ENCODE measurements around the gene LSM14A. TPM values are rescaled to one million over a fixed set of nuclear protein-coding genes. Genes with fewer than 3 reads are reported as not detected.
"Not testable (repeated sequence)": the region's sequence is repeated elsewhere in the genome, so short reads cannot be mapped to it uniquely, and the experiment has no call there.

The LSM14A gene
- total RNA-seq, 1 donor from 2014 or later = 107 TPM

- no peaks in the 10 kb centered on the region for H3K27me3 ChIP-seq
- peaks cover 0 to 4% of the 10 kb centered on the region in 2 donors for H3K4me1 ChIP-seq
- no peaks in the 10 kb centered on the region for H3K9me3 ChIP-seq
- no peak overlapping the region for H3K4me3 ChIP-seq
- peaks cover 25 to 56% of the 10 kb centered on the region in 2 donors for H3K36me3 ChIP-seq
- TF ChIP-seq CTCF (IDR thresholded peaks at IDR 0.05) = no peak
- DNase-seq (ENCODE audit: low spot score in 2 of 2) = no peak
- no peak overlapping the region for H3K27ac ChIP-seq
- intact Hi-C loops (cut with DNase I) = no loop called here
Measured at GRCh38 chr19:34214040-34214439, 41.7 kb downstream of the LSM14A start.

GRCh38 chr19:34215006-34215665 is 42.8 kb downstream of the LSM14A start:
- H3K4me3 ChIP-seq = no peak overlapping the region
- no peak for DNase-seq (ENCODE audit: low spot score in 2 of 2)
- peaks cover 17 to 51% of the 10 kb centered on the region in 2 donors for H3K36me3 ChIP-seq
- no peak overlapping the region for H3K27ac ChIP-seq
- no peak for TF ChIP-seq CTCF (IDR thresholded peaks at IDR 0.05)
- peaks cover 0 to 4% of the 10 kb centered on the region in 2 donors for H3K4me1 ChIP-seq
- no peaks in the 10 kb centered on the region for H3K27me3 ChIP-seq
- intact Hi-C loops (cut with DNase I) = no loop called here
- H3K9me3 ChIP-seq = no peaks in the 10 kb centered on the region

- H3K27me3 ChIP-seq = no peaks in the 10 kb centered on the region
- H3K9me3 ChIP-seq = no peaks in the 10 kb centered on the region
- no peak overlapping the region for H3K27ac ChIP-seq
- H3K4me1 ChIP-seq = peaks cover 0 to 4% of the 10 kb centered on the region in 2 donors
- TF ChIP-seq CTCF (IDR thresholded peaks at IDR 0.05) = no peak
- no peak overlapping the region for H3K4me3 ChIP-seq
- peaks cover 13 to 50% of the 10 kb centered on the region in 2 donors for H3K36me3 ChIP-seq
- intact Hi-C loops (cut with DNase I) = no loop called here
- no peak for DNase-seq (ENCODE audit: low spot score in 2 of 2)
Measured at GRCh38 chr19:34215666-34216038, 43.3 kb downstream of the LSM14A start.

- H3K27me3 ChIP-seq; H3K9me3 ChIP-seq; H3K27ac ChIP-seq; DNase-seq (ENCODE audit: low spot score in 2 of 2); H3K4me3 ChIP-seq; intact Hi-C loops (cut with DNase I); H3K4me1 ChIP-seq: not testable (repeated sequence)
- peaks cover 20 to 54% of the 10 kb centered on the region in 2 donors for H3K36me3 ChIP-seq
Measured at GRCh38 chr19:34216745-34217219, 44.5 kb downstream of the LSM14A start.

GRCh38 chr19:34217952-34218817 is 45.9 kb downstream of the LSM14A start:
- H3K4me3 ChIP-seq = no peak overlapping the region
- H3K27ac ChIP-seq = peak overlapping the region; percentile 17 to 35
- no peaks in the 10 kb centered on the region for H3K27me3 ChIP-seq
- no peak for DNase-seq (ENCODE audit: low spot score in 2 of 2)
- TF ChIP-seq CTCF (IDR thresholded peaks at IDR 0.05) = no peak
- peaks cover 0 to 4% of the 10 kb centered on the region in 2 donors for H3K4me1 ChIP-seq
- no peaks in the 10 kb centered on the region for H3K9me3 ChIP-seq
- intact Hi-C loops (cut with DNase I) = no loop called here
- peaks cover 34 to 62% of the 10 kb centered on the region in 2 donors for H3K36me3 ChIP-seq

GRCh38 chr19:34218818-34219164 is 46.5 kb downstream of the LSM14A start:
- Histone ChIP-seq H3K27me3 (no peaks in the 10 kb centered on the region), H3K4me1 (peaks cover 0 to 4% of the 10 kb centered on the region in 2 donors), H3K27ac (peak overlapping the region; percentile 17 to 35), H3K4me3 (no peak overlapping the region), H3K9me3 (no peaks in the 10 kb centered on the region), H3K36me3 (peaks cover 40 to 62% of the 10 kb centered on the region in 2 donors)
- no peak for DNase-seq (ENCODE audit: low spot score in 2 of 2)
- intact Hi-C loops (cut with DNase I) = no loop called here
- TF ChIP-seq CTCF (IDR thresholded peaks at IDR 0.05) = no peak

Measured in ascending aorta (tissue), 2 donors.